ENCODE results near the gene CDC27.
"Not testable (repeated sequence)": the region's sequence is repeated elsewhere in the genome, so short reads cannot be mapped to it uniquely, and the experiment has no call there.

CDC27 gene

GRCh38 chr17:47078801-47079200 is 110.3 kb downstream of the CDC27 start:
- Histone ChIP-seq H3K4me1 (ENCODE audit: insufficient read depth, poor library complexity, severe bottlenecking) (peaks cover 8% of the 10 kb centered on the region), H3K9me3 (ENCODE audit: severe bottlenecking) (peaks cover 2% of the 10 kb centered on the region), H3K36me3 (ENCODE audit: low read depth) (peaks cover 12% of the 10 kb centered on the region), H3K27me3 (ENCODE audit: insufficient read depth, poor library complexity, severe bottlenecking) (no peaks in the 10 kb centered on the region), H3K4me3 (ENCODE audit: severe bottlenecking) (no peak overlapping the region), H3K27ac (ENCODE audit: poor library complexity, severe bottlenecking) (no peak overlapping the region)
- no peak for TF ChIP-seq CTCF (IDR thresholded peaks at IDR 0.05; ENCODE audit: poor library complexity, severe bottlenecking)
- no peak for DNase-seq (ENCODE audit: low spot score)
- ATAC-seq (ENCODE audit: low read depth), result no peak

GRCh38 chr17:47077576-47077975 is 111.5 kb downstream of the CDC27 start:
- ATAC-seq (ENCODE audit: low read depth) (peak; percentile 96), DNase-seq (ENCODE audit: low spot score) (no peak)
- no peak overlapping the region for H3K27ac ChIP-seq (ENCODE audit: poor library complexity, severe bottlenecking)

GRCh38 chr17:47076171-47076570 is 112.9 kb downstream of the CDC27 start:
- Histone ChIP-seq H3K4me1 (ENCODE audit: insufficient read depth, poor library complexity, severe bottlenecking) (peaks cover 11% of the 10 kb centered on the region), H3K27ac (ENCODE audit: poor library complexity, severe bottlenecking) (no peak overlapping the region), H3K9me3 (ENCODE audit: severe bottlenecking) (peaks cover 2% of the 10 kb centered on the region), H3K36me3 (ENCODE audit: low read depth) (peaks cover 3% of the 10 kb centered on the region; the same call in 1 of the 2 replicates), H3K27me3 (ENCODE audit: insufficient read depth, poor library complexity, severe bottlenecking) (no peaks in the 10 kb centered on the region), H3K4me3 (ENCODE audit: severe bottlenecking) (no peak overlapping the region)
- ATAC-seq (ENCODE audit: low read depth), result no peak
- DNase-seq (ENCODE audit: low spot score), result no peak
- TF ChIP-seq CTCF (IDR thresholded peaks at IDR 0.05; ENCODE audit: poor library complexity, severe bottlenecking), result no peak

More at GRCh38 chr17:47077576-47077975, 111.5 kb downstream of the CDC27 start:
- TF ChIP-seq CTCF (IDR thresholded peaks at IDR 0.05; ENCODE audit: poor library complexity, severe bottlenecking), result no peak
- no peak overlapping the region for H3K4me3 ChIP-seq (ENCODE audit: severe bottlenecking)
- H3K36me3 ChIP-seq (ENCODE audit: low read depth), result peaks cover 12% of the 10 kb centered on the region
- H3K4me1 ChIP-seq (ENCODE audit: insufficient read depth, poor library complexity, severe bottlenecking), result peaks cover 8% of the 10 kb centered on the region
- H3K9me3 ChIP-seq (ENCODE audit: severe bottlenecking), result peaks cover 2% of the 10 kb centered on the region
- no peaks in the 10 kb centered on the region for H3K27me3 ChIP-seq (ENCODE audit: insufficient read depth, poor library complexity, severe bottlenecking)

GRCh38 chr17:47074361-47074760 is 114.7 kb downstream of the CDC27 start:
- not testable (repeated sequence) for H3K27me3 ChIP-seq (ENCODE audit: insufficient read depth, poor library complexity, severe bottlenecking); DNase-seq (ENCODE audit: low spot score); H3K36me3 ChIP-seq (ENCODE audit: low read depth); H3K27ac ChIP-seq (ENCODE audit: poor library complexity, severe bottlenecking); H3K9me3 ChIP-seq (ENCODE audit: severe bottlenecking); ATAC-seq (ENCODE audit: low read depth); H3K4me3 ChIP-seq (ENCODE audit: severe bottlenecking)
- H3K4me1 ChIP-seq (ENCODE audit: insufficient read depth, poor library complexity, severe bottlenecking), result peaks cover 27% of the 10 kb centered on the region

- H3K36me3 ChIP-seq (ENCODE audit: low read depth); H3K27me3 ChIP-seq (ENCODE audit: insufficient read depth, poor library complexity, severe bottlenecking); H3K4me3 ChIP-seq (ENCODE audit: severe bottlenecking); ATAC-seq (ENCODE audit: low read depth); DNase-seq (ENCODE audit: low spot score); H3K9me3 ChIP-seq (ENCODE audit: severe bottlenecking); H3K27ac ChIP-seq (ENCODE audit: poor library complexity, severe bottlenecking): not testable (repeated sequence)
- peaks cover 27% of the 10 kb centered on the region for H3K4me1 ChIP-seq (ENCODE audit: insufficient read depth, poor library complexity, severe bottlenecking)
Measured at GRCh38 chr17:47073629-47074028, 115.5 kb downstream of the CDC27 start.

GRCh38 chr17:47072886-47073285 is 116.2 kb downstream of the CDC27 start:
- Histone ChIP-seq H3K4me3 (ENCODE audit: severe bottlenecking) (no peak overlapping the region), H3K4me1 (ENCODE audit: insufficient read depth, poor library complexity, severe bottlenecking) (peaks cover 28% of the 10 kb centered on the region), H3K9me3 (ENCODE audit: severe bottlenecking) (no peaks in the 10 kb centered on the region), H3K36me3 (ENCODE audit: low read depth) (no peaks in the 10 kb centered on the region; the same call in 1 of the 2 replicates), H3K27ac (ENCODE audit: poor library complexity, severe bottlenecking) (no peak overlapping the region), H3K27me3 (ENCODE audit: insufficient read depth, poor library complexity, severe bottlenecking) (no peaks in the 10 kb centered on the region)
- no peak for ATAC-seq (ENCODE audit: low read depth)
- DNase-seq (ENCODE audit: low spot score), result no peak
- no peak for TF ChIP-seq CTCF (IDR thresholded peaks at IDR 0.05; ENCODE audit: poor library complexity, severe bottlenecking)

GRCh38 chr17:47071171-47071570 is 117.9 kb downstream of the CDC27 start:
- H3K27ac ChIP-seq (ENCODE audit: poor library complexity, severe bottlenecking), result peak overlapping the region; percentile 83
- not testable (repeated sequence) for H3K9me3 ChIP-seq (ENCODE audit: severe bottlenecking); DNase-seq (ENCODE audit: low spot score); ATAC-seq (ENCODE audit: low read depth); H3K36me3 ChIP-seq (ENCODE audit: low read depth); H3K4me3 ChIP-seq (ENCODE audit: severe bottlenecking); H3K27me3 ChIP-seq (ENCODE audit: insufficient read depth, poor library complexity, severe bottlenecking)
- H3K4me1 ChIP-seq (ENCODE audit: insufficient read depth, poor library complexity, severe bottlenecking), result peaks cover 31% of the 10 kb centered on the region

GRCh38 chr17:47070266-47070665 is 118.8 kb downstream of the CDC27 start:
- Histone ChIP-seq H3K27ac (ENCODE audit: poor library complexity, severe bottlenecking) (peak overlapping the region; percentile 83), H3K4me1 (ENCODE audit: insufficient read depth, poor library complexity, severe bottlenecking) (peaks cover 31% of the 10 kb centered on the region)
- not testable (repeated sequence) for H3K4me3 ChIP-seq (ENCODE audit: severe bottlenecking); H3K36me3 ChIP-seq (ENCODE audit: low read depth); H3K9me3 ChIP-seq (ENCODE audit: severe bottlenecking); H3K27me3 ChIP-seq (ENCODE audit: insufficient read depth, poor library complexity, severe bottlenecking)
- DNase-seq (ENCODE audit: low spot score) (peak; percentile 66), ATAC-seq (ENCODE audit: low read depth) (peak; percentile 83)

All from RWPE2 (cell line).